HG02973 (cell line): Measurements from ENCODE around the gene UNC13D.
"Not testable (repeated sequence)": the region's sequence is repeated elsewhere in the genome, so short reads cannot be mapped to it uniquely, and the experiment has no call there.

Experiments
- ATAC-seq: cut with Tn5 transposase; IDR thresholded peaks from one replicate; pipeline ENCODE4 v1.9.1; 2021; ENCODE audit warnings: moderate library complexity; ENCODE audit not compliant: unreplicated experiment

The UNC13D gene

DNA sequence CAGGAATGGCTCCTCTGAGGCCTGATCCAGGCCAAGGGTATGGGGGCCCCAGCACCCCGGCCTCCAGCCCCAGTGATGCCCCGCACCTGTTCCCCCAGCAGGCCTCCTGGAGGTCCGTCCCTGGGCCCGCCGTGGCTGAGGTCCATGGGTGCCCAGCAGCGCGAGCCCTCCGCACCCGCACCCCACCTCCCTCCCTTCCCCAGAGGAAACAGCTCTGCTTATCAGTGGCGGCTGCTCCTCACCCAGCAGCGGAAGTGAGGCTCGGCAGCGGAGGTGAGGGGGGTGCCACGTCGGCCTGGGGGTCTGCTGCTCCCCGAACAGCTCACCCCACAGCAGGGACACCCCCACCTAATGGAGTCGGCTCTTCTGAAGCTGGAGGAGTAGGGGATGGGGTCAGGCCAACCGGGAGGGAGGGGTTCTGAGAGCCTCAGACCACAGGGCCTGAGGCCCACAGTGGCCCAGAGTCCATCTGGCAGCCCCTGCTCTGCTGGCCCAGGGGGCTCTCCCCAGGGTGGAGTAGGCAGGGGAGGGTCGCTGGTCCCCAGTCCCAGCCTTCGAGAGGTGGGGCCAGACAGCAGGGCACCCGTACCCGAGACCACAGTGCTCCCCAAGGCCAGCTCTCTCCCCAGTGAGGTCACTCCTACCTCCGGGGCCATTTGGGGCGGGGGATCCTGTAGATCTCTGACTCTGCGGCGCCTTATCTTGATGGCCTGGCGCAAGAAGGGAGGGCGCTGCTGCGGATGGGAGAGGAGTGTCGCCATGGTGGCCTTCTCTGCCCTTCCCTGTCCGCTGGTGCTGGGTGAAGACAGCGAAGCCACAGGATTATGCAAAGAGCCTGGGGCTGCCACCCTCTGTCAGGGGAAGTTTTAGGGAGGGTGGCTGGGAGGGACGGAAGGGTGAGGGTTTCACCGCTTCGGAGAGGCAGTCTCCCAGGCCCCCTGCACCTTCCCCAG is at the start of gene UNC13D:
Gene UNC13D (minus strand): TSS at position 828 of the 953 bp plus-strand sequence. CDS start 67 bp downstream, at position 761.
- ATAC-seq = no peak

- no peak for ATAC-seq
These were observed 49.3 kb upstream of the UNC13D start for GRCh38 chr17:75893305-75894048.

GRCh38 chr17:75892556-75893224 is 48.5 kb upstream of the UNC13D start:
- no peak for ATAC-seq

- ATAC-seq = no peak
These were observed 47.7 kb upstream of the UNC13D start for GRCh38 chr17:75891605-75892555.

DNA sequence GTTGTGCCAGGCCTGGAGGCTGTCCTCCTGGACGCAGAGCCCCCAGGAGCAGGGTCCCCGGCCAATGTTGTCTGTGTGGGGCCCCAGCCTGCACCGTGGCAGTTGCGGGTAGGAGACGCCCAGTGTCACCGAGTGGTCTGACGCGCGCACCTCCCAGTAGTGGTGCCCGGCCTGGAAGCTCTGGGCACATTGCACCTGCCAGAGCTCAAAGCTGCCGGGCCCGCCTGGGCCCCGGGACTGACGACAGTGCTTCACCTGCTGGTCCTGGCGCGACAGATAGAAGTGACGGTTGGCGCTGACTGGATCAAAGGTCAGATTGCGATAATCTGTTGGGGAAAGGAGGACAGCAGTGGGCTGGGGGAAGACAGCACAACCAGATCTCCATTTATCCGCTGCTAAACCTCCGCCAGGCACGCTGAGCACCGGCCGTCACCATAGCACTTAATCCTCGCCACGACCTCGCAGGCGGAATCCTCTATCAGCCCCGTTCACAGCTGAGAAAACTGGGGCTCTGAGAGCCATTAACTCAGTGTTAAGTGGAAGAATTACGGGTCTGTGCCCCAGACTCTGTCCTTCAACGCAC is 46.9 kb upstream of the UNC13D start:
- ATAC-seq = no peak

DNA sequence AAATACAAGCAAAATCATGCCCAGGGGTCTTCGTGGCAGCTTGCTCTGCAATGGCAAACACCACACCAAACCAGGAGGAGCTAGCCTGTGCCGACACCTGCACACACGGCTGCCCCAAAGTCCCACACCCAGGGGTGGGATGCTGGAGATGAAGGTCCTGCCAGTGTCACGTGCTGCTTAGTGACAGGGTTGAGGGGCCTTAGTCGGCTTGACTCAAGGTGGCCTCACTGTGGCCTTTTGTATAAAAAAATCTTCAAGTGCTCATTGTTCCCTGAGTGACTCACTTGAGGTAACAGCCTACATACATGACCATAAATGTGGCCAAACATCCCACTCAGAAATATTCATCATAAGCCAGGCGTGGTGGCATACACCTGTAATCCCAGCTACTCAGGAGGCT is 45.2 kb upstream of the UNC13D start:
- no peak for ATAC-seq

DNA sequence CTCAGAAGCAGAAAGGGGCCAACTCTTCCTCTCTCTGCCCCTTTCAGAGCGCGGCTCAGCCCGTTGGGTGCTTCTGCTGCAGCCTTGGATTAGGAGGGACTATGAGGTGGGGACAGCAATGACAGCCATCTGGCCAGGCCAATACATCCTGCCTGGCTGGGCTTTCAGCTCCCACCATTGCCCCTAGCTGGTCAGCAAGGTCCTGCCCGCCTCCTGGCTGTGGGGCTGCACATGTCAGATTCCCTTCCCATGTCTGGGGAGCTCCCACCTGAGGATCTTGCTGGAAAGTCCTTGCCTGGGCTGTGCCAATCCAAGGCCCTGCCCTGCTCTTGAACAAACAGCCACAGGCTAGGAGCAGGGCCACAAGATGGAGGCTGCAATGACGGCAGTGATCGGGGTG is 44.3 kb upstream of the UNC13D start:
- no peak for ATAC-seq

DNA sequence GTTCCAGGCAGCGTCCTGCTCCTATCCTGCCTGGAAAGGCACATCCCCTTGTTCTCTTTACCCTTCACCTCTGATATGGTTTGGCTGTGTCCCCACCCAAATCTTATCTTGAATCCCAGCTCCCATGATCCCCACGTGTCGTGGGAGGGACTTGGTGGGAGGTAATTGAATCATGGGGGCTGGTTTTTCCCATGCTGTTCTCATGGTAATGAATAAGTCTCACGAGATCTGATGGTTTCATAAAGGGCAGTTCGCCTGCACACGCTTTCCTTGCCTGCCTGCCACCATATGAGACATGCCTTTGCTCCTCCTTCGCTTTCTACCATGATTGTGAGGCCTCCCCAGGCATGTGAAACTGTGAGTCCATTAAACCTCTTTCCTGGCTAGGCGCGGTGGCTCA is 41.7 kb upstream of the UNC13D start:
- ATAC-seq = not testable (repeated sequence)

- no peak for ATAC-seq
These were observed 41.2 kb upstream of the UNC13D start for GRCh38 chr17:75885431-75885830.

DNA sequence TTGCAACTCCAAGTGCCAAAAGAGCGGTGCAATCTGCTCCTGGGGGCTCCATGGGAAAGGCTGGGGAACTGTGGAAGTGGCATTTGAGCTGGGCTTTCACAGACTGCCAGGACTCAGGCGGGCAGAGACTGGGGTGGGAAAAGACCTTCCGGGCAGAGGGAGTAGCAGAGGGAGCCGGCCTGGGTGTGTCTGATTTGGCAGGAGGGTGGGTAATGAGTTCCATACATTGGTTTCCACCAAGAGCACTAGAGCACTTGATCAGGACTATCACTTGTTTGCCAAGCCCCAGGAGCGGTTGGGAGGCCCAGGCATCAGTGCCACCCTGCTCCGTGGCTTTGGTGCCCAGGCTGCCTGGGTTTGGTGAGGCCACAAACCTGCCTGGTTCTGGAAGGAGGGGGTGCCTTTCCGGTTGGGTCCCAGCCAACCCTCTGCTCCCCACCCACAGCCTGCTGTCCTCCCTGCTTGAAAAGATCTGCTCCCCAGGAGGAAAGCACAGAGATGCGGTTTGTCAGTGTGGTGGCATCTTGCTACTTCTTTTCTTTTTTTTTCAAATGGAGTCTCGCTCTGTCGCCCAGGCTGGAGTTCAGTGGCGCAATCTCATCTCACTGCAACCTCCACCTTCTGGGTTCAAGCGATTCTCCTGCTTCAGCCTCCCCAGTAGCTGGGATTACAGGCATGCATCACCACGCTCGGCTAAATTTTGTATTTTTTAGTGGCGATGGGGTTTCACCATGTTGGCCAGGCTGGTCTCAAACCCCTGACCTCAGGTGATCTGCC is 37.7 kb upstream of the UNC13D start:
- ATAC-seq = no peak

GRCh38 chr17:75880266-75880665 is 36.1 kb upstream of the UNC13D start:
- ATAC-seq = no peak

DNA sequence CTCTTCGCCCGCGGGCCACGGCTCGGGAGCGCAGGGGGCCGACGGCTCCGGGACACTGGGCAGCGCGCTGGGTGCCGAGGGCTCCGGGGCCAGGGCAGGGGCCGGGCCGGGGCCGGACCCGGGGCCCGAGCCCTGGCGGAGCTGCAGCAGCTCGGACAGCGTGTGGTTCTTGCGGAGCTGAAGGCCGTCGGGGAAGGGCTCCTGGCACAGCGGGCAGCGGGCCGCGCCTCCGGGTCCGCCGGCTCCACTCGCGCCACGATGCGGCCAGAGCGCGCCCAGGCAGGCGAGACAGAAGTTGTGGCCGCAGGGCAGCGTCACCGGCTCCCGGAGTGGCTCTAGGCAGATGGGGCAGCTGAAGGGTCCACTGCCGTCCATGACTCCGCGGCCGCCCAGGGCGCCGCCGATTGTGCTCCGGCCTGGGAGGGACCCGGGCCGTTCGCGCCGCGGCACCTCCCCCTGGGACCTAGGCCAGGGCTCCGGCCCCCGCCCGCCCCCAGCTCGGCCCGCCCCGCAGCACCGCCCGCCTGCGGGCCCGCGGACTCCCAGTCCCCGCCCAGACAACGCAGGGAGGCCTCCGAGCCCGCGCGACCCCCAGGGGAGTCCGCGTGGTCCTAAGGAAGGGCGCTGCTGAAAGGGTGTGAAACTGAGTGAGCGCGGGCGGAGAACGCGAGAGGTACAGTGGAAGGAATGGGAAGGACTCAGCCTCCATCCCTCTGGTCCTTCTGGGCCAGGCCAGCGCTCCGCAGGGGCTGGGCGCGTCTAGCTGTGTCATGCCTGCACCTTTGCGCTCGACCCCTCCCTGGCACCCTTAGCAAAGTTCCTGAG is 34.2 kb upstream of the UNC13D start, which contains the start of gene TRIM47:
Gene TRIM47 (minus strand): TSS at position 408 of the 825 bp plus-strand sequence. CDS start 33 bp downstream, at position 375.
- no peak for ATAC-seq

DNA sequence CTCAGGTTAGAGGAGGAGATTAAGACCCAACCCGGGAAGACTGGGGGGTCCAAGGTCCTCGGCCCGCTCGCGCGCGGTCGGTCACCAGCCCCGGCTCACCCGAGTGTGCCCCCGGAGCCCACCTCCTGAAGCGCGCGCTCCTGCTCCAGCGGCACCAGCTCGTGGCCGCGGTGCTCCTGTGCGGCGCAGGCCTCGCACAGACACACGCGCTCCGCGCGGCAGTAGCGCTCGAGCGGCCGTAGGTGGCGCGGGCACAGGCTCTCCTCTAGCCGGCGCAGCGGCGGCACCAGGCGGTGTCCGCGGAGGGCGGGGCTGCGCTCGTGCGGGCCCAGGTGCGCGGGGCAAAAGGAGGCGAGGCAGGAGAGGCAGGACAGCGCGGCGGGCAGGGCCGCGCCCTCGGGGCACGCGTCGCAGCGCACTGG is 33.6 kb upstream of the UNC13D start:
- peak; percentile 49 for ATAC-seq

GRCh38 chr17:75876938-75877751 is 32.9 kb upstream of the UNC13D start:
- no peak for ATAC-seq

- no peak for ATAC-seq
These were observed 32.2 kb upstream of the UNC13D start for GRCh38 chr17:75876190-75876937.

DNA sequence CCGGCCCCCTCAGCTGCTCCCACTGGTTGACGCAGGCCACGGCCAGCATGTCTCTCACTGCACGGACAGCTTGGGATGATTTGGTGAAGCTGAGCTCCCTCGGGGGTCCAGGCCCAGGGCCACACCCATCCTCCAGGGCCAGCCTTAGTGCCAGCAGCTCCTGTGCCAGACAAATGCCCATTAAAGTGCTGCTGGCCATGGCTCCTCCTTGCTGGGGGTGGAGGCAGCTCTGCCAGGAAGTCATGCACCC is 31.7 kb upstream of the UNC13D start:
- no peak for ATAC-seq
